Spleen (tissue), 7 donors: Measurements from ENCODE around the gene MYO7A.

Experiments used
- CTCF ChIP-seq, 11 experiments: fragments of 200-600 bp in 7 of 11; fragments of 450-650 bp in 4 of 11; sonication (generic) in 4 of 11; IDR thresholded peaks in 8 of 11; conservative IDR thresholded peaks in 3 of 11; 1 replicate in 7 of 11; 2 replicates in 4 of 11; pipeline versions ENCODE4 v1.4.0 to v1.8.0; 2016 to 2021; ENCODE audit warnings: antibody characterized with exemption in 11 of 11, inconsistent platforms in 4 of 11, mild to moderate bottlenecking in 1 of 11
- POLR2A ChIP-seq, 3 donors: fragments of 450-650 bp; IDR thresholded peaks; one replicate each; pipeline ENCODE4 v1.5.1; 2017; ENCODE audit warnings: antibody characterized with exemption in 3 of 3, mild to moderate bottlenecking in 1 of 3
- POLR2AphosphoS5 ChIP-seq, 3 donors: sonication (generic); formaldehyde crosslinking; IDR thresholded peaks; one replicate each; pipeline ENCODE4 v1.5.1; 2017; ENCODE audit warnings: antibody characterized with exemption in 3 of 3
- donor health status: DM: no; HTN: no; CAD: no; lungs with moderate emphysema.
- donor health status: DM: no; HTN: no; CAD: no.
- donor health status: DM: no; HTN: no; CAD: no.

GRCh38 chr11:77223797-77224196 lies 95.8 kb downstream of the MYO7A start:
- TF ChIP-seq POLR2A (IDR thresholded peaks at IDR 0.05) (no peak), CTCF (IDR thresholded peaks at IDR 0.05 in 8 of 11, conservative IDR thresholded peaks at IDR 0.05 in 3 of 11) (no peak), POLR2AphosphoS5 (IDR thresholded peaks at IDR 0.05) (no peak)
